ENCODE data around the gene FNTB. TPM values are rescaled to one million over a fixed set of nuclear protein-coding genes. Genes with fewer than 3 reads are reported as not detected.

FNTB gene
- total and polyA plus RNA-seq, 2 donors (not counting 3 experiments of a cell fraction or from before 2014, with no cell fraction given), result 21.0 to 21.6 TPM

GRCh38 chr14:65016471-65016870 is 29.8 kb downstream of the FNTB start:
- POLR2A ChIA-PET, result no interaction called here
- dilution Hi-C loops (cut with MboI; ENCODE audit: extremely low pct_ligation_motif_present, low sequenced_read_pairs), result no loop called here
- no peak overlapping the region for H2AFZ ChIP-seq (ENCODE audit: low read depth, low read length)
- peaks cover 0 to 7% of the 10 kb centered on the region in 2 experiments for H3K36me3 ChIP-seq (ENCODE audit: control insufficient read depth in 2 of 2, extremely low read depth in 1 of 2, insufficient read depth in 2 of 2, low read length in 2 of 2)
- no peaks in the 10 kb centered on the region for H3K9me1 ChIP-seq (replicated peaks; ENCODE audit: control insufficient read depth, extremely low read depth, insufficient read depth, low read length)
- FAIRE-seq, result no peak
- intact Hi-C loops (cut with micrococcal nuclease), result no loop called here
- no TSS peak for BruUV-seq (replicated peaks)
- CTCF ChIA-PET, result interaction anchor here (1.0 kb wide), 1 partner anchor 12 kb away, joined by 3 read pairs; no protein-coding TSS in a partner anchor
- no peaks in the 10 kb centered on the region for H3K27me3 ChIP-seq (ENCODE audit: control insufficient read depth in 2 of 2, insufficient read depth in 2 of 2, low read length in 2 of 2)
- no peaks in the 10 kb centered on the region for H3K4me1 ChIP-seq (ENCODE audit: control insufficient read depth, extremely low read depth, insufficient read depth, low read length)
- no peak for DNase-seq (ENCODE audit: low read depth, low spot score)
- no peaks in the 10 kb centered on the region for H3K9me3 ChIP-seq (replicated peaks; ENCODE audit: control insufficient read depth, insufficient read depth, low read length)
- H3K4me3 ChIP-seq (replicated peaks in 1 of 3; ENCODE audit: insufficient read depth in 1 of 3, low read depth in 1 of 3, low read length in 3 of 3), result no peak overlapping the region
- no peak for TF ChIP-seq CTCF (IDR thresholded peaks at IDR 0.05; ENCODE audit: extremely low read depth in 1 of 2, insufficient read depth in 1 of 2, low read depth in 1 of 2, low read length in 2 of 2)
- no peak for TF ChIP-seq JUN (IDR thresholded peaks at IDR 0.05; ENCODE audit: borderline replicate concordance, insufficient read depth, insufficient read length, low read depth)
- no peak for TF ChIP-seq GATA2 (IDR thresholded peaks at IDR 0.05; ENCODE audit: insufficient read depth, insufficient read length, low read depth, low read length)
- no peak for TF ChIP-seq MYC (IDR thresholded peaks at IDR 0.05; ENCODE audit: low read depth, low read length)
- TF ChIP-seq, protein P1, sequence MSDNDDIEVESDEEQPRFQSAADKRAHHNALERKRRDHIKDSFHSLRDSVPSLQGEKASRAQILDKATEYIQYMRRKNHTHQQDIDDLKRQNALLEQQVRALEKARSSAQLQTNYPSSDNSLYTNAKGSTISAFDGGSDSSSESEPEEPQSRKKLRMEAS (IDR thresholded peaks at IDR 0.05; ENCODE audit: insufficient read depth, insufficient read length), result no peak
- TF ChIP-seq FOS (IDR thresholded peaks at IDR 0.05; ENCODE audit: borderline replicate concordance, insufficient read depth, low read length), result no peak
- H3K79me2 ChIP-seq (ENCODE audit: control insufficient read depth, insufficient read depth, low read length), result no peaks in the 10 kb centered on the region
- no peak overlapping the region for H3K9ac ChIP-seq (replicated peaks; ENCODE audit: extremely low read depth, insufficient read depth, low read length)
- no peak overlapping the region for H3K4me2 ChIP-seq (ENCODE audit: insufficient read depth, low read length)
- no peak overlapping the region for H3K27ac ChIP-seq (ENCODE audit: insufficient read depth, low read depth, low read length)
- H4K20me1 ChIP-seq (replicated peaks; ENCODE audit: control insufficient read depth, extremely low read depth, insufficient read depth, low read length), result no peaks in the 10 kb centered on the region

Measured in endothelial cell of umbilical vein (primary cell).